HepG2 (cell line): ENCODE results near the gene TAB2.

Experiments used
- BHLHE40 ChIP-seq: IDR thresholded peaks from 2 replicates; pipeline ENCODE4 v1.6.1; 2011; ENCODE audit warnings: low read length, improper control_type of control experiment
- CREB1 ChIP-seq, 2 experiments: fragments of 450-650 bp in 1 of 2; IDR thresholded peaks; 2 replicates each; pipeline ENCODE4 v1.6.1; 2016 to 2017; ENCODE audit warnings: control low read depth in 1 of 2, mild to moderate bottlenecking in 1 of 2, missing compliant biosample characterization in 1 of 2, missing genetic modification characterization in 1 of 2
- CTCF ChIP-seq: sonication (generic); formaldehyde crosslinking; IDR thresholded peaks from 2 replicates; pipeline ENCODE4 v1.5.0; 2020; ENCODE audit warnings: mild to moderate bottlenecking, missing genetic modification reagents, moderate library complexity
- MATR3 ChIP-seq: sonication (generic); formaldehyde crosslinking; IDR thresholded peaks from 2 replicates; pipeline ENCODE4 v1.4.0; 2020; ENCODE audit warnings: missing genetic modification reagents
- REPIN1 ChIP-seq: sonication (generic); formaldehyde crosslinking; IDR thresholded peaks from 2 replicates; pipeline ENCODE4 v1.8.0; 2022; ENCODE audit warnings: missing genetic modification reagents, low read depth, mild to moderate bottlenecking, borderline replicate concordance

- TF ChIP-seq CREB1 (IDR thresholded peaks at IDR 0.05) (no peak), CREB1 (CRISPR knock-in tag; IDR thresholded peaks at IDR 0.05) (no peak), BHLHE40 (no peak), MATR3 (CRISPR knock-in tag) (no peak), REPIN1 (CRISPR knock-in tag) (no peak), CTCF (no peak)
Measured at GRCh38 chr6:149387779-149388512, 70.4 kb downstream of the TAB2 start.
